Endothelial cell of umbilical vein (primary cell): ENCODE measurements around the gene SART1. TPM values are rescaled to one million over a fixed set of nuclear protein-coding genes. Genes with fewer than 3 reads are reported as not detected.

Source experiments
- BruUV-seq: library from RNA; stranded (reverse); fragments of 400-500 nt; replicated peaks from 2 replicates; lab custom pipeline; 2021; lab: Mats Ljungman, UMichigan
- CTCF ChIA-PET: fragments of 300-600, 350-600 bp; sonication (Branson Sonifier 250); formaldehyde crosslinking; loops from one replicate; lab custom pipeline; 2021; ENCODE audit warnings: antibody characterized with exemption, inconsistent platforms; lab: Charles Lee
- POLR2A ChIA-PET: fragments of 300-600, 350-600 bp; sonication (Branson Sonifier 250); formaldehyde crosslinking; loops from one replicate; lab custom pipeline; 2021; ENCODE audit warnings: antibody characterized with exemption, inconsistent platforms; lab: Charles Lee
- DNase-seq: peaks from one replicate; pipeline ENCODE4 v3.0.0-alpha.2; 2011; ENCODE audit warnings: low read depth, low spot score
- FAIRE-seq: peaks from 2 replicates; lab custom pipeline; 2011; peaks lifted over from hg19 to GRCh38; lab: Jason Lieb, UNC
- H2AFZ ChIP-seq: 2 replicates; pipeline ENCODE4 v1.6.0; 2012; ENCODE audit warnings: low read depth, low read length, control low read depth, inconsistent platforms
- H3K27ac ChIP-seq: 2 replicates; pipeline ENCODE4 v1.5.1; 2011; ENCODE audit warnings: low read depth, mild to moderate bottlenecking, control low read depth, low read length, moderate library complexity; ENCODE audit not compliant: insufficient read depth
- H3K27me3 ChIP-seq, 2 experiments: 2 replicates each; pipeline versions ENCODE4 v1.6.0 to v1.6.1; 2011; ENCODE audit warnings: low read length in 2 of 2, mixed read lengths in 1 of 2; ENCODE audit not compliant: control insufficient read depth in 2 of 2, insufficient read depth in 2 of 2
- H3K36me3 ChIP-seq, 2 experiments: 2 replicates in 1 of 2; 3 replicates in 1 of 2; pipeline ENCODE4 v1.5.1; 2011; ENCODE audit warnings: low read length in 2 of 2, mild to moderate bottlenecking in 1 of 2, moderate library complexity in 1 of 2; ENCODE audit not compliant: control insufficient read depth in 2 of 2, insufficient read depth in 2 of 2; ENCODE audit errors: extremely low read depth in 1 of 2
- H3K4me1 ChIP-seq: 3 replicates; pipeline ENCODE4 v1.5.1; 2011; ENCODE audit warnings: mild to moderate bottlenecking, low read length; ENCODE audit not compliant: control insufficient read depth, insufficient read depth; ENCODE audit errors: extremely low read depth
- H3K4me2 ChIP-seq: 2 replicates; pipeline ENCODE4 v1.6.1; 2011; ENCODE audit warnings: low read length, control low read depth, mixed read lengths; ENCODE audit not compliant: insufficient read depth
- H3K4me3 ChIP-seq, 3 experiments: fragments of 200-600 bp in 1 of 3; sonication (generic), shearing (Covaris generic) in 1 of 3; replicated peaks in 1 of 3; 2 replicates each; pipeline ENCODE4 v1.5.1; 2011 to 2016; ENCODE audit warnings: control low read depth in 3 of 3, low read length in 3 of 3, mild to moderate bottlenecking in 2 of 3, inconsistent platforms in 1 of 3, low read depth in 1 of 3, moderate library complexity in 1 of 3; ENCODE audit not compliant: insufficient read depth in 1 of 3
- H3K79me2 ChIP-seq: 2 replicates; pipeline ENCODE4 v1.6.0; 2012; ENCODE audit warnings: low read length, inconsistent platforms; ENCODE audit not compliant: control insufficient read depth, insufficient read depth
- H3K9ac ChIP-seq: replicated peaks from 2 replicates; pipeline ENCODE3; 2011; ENCODE audit warnings: low read length, control low read depth; ENCODE audit not compliant: insufficient read depth; ENCODE audit errors: extremely low read depth
- H3K9me1 ChIP-seq: replicated peaks from 3 replicates; pipeline ENCODE4 v1.6.0; 2011; ENCODE audit warnings: mild to moderate bottlenecking, low read length; ENCODE audit not compliant: control insufficient read depth, insufficient read depth; ENCODE audit errors: extremely low read depth
- H3K9me3 ChIP-seq: replicated peaks from 2 replicates; pipeline ENCODE4 v1.5.1; 2012; ENCODE audit warnings: low read length, inconsistent platforms; ENCODE audit not compliant: control insufficient read depth, insufficient read depth
- H4K20me1 ChIP-seq: replicated peaks from 2 replicates; pipeline ENCODE3; 2011; ENCODE audit warnings: mild to moderate bottlenecking, low read length; ENCODE audit not compliant: control insufficient read depth, insufficient read depth; ENCODE audit errors: extremely low read depth
- CTCF ChIP-seq, 2 donors: IDR thresholded peaks; 1 replicate in 1 of 2; 2 replicates in 1 of 2; pipeline ENCODE4 v1.5.1; 2011; ENCODE audit warnings: low read length in 2 of 2, mild to moderate bottlenecking in 2 of 2, moderate library complexity in 2 of 2, control low read depth in 1 of 2, inconsistent platforms in 1 of 2, low read depth in 1 of 2; ENCODE audit not compliant: insufficient read depth in 1 of 2; ENCODE audit errors: extremely low read depth in 1 of 2
- EZH2 ChIP-seq: IDR thresholded peaks from 2 replicates; pipeline ENCODE4 v1.6.1; 2012; ENCODE audit warnings: borderline replicate concordance, low read depth, mild to moderate bottlenecking, moderate library complexity, low read length, inconsistent platforms; ENCODE audit not compliant: severe bottlenecking
- GATA2 ChIP-seq: IDR thresholded peaks from 2 replicates; pipeline ENCODE4 v1.7.0; 2011; ENCODE audit warnings: low read depth, mild to moderate bottlenecking, moderate library complexity, mixed read lengths, low read length; ENCODE audit not compliant: insufficient read length, insufficient read depth
- JUN ChIP-seq: IDR thresholded peaks from 2 replicates; pipeline ENCODE4 v1.6.1; 2011; ENCODE audit warnings: borderline replicate concordance, low read depth; ENCODE audit not compliant: insufficient read length, insufficient read depth
- MAX ChIP-seq: IDR thresholded peaks from 2 replicates; pipeline ENCODE4 v1.6.1; 2011; ENCODE audit not compliant: insufficient read depth, insufficient read length
- POLR2AphosphoS5 ChIP-seq: IDR thresholded peaks from 2 replicates; pipeline ENCODE4 v1.6.1; 2012; ENCODE audit warnings: low read depth, mild to moderate bottlenecking, control low read depth, low read length, moderate library complexity; ENCODE audit not compliant: insufficient read depth
- dilution Hi-C: fragments of 300-500 bp; cut with MboI; formaldehyde crosslinking; loops from one replicate; pipeline ENCODE4 v1.15.0; 2019; ENCODE audit warnings: low sequenced_read_pairs; ENCODE audit not compliant: extremely low pct_ligation_motif_present
- intact Hi-C: fragments of 100-400 bp; cut with micrococcal nuclease; formaldehyde crosslinking; loops from one replicate; pipeline ENCODE4 v1.10.0; 2022
- polyA plus RNA-seq, 4 experiments: library from polyadenylated mRNA; depleted of rRNA in 3 of 4; stranded (reverse) in 3 of 4; unstranded in 1 of 4; fragments of >200 nt; gene quantifications; 2 replicates each; pipeline versions ENCODE4 v1.2.1 to v1.2.3, GENCODE V29; 2011 to 2012; ENCODE audit warnings: missing spikeins in 1 of 4
- total RNA-seq: library from RNA; stranded (reverse); gene quantifications from 2 replicates; pipeline ENCODE4 v1.2.3, GENCODE V29; 2021

Gene SART1
- total and polyA plus RNA-seq, 2 donors (not counting 3 experiments of a cell fraction or from before 2014, with no cell fraction given) = 21.8 to 62.7 TPM

GRCh38 chr11:65987336-65987735 lies 25.8 kb downstream of the SART1 start:
- no peak for FAIRE-seq
- H3K4me3 ChIP-seq = no peak overlapping the region
- no peak for TF ChIP-seq CTCF (IDR thresholded peaks at IDR 0.05; ENCODE audit: extremely low read depth in 1 of 2, insufficient read depth in 1 of 2, low read depth in 1 of 2, low read length in 2 of 2)
- TF ChIP-seq POLR2AphosphoS5 = no peak
- TF ChIP-seq JUN = no peak
- no peak for TF ChIP-seq EZH2
- no peak for TF ChIP-seq MAX
- TF ChIP-seq GATA2 = no peak
- dilution Hi-C loops (no loop called here), intact Hi-C loops (loop anchor here (5.0 kb wide), 1 partner anchor 350 kb away; the partner anchor contains the start of gene SIPA1)
- H3K9me1 ChIP-seq = no peaks in the 10 kb centered on the region
- no peaks in the 10 kb centered on the region for H3K27me3 ChIP-seq
- CTCF ChIA-PET = interaction anchor here (4.7 to 5.1 kb wide), 2 partner anchors 102 to 103 kb away, joined by 33 to 115 read pairs; no protein-coding TSS in a partner anchor
- H3K4me1 ChIP-seq = no peaks in the 10 kb centered on the region
- H3K27ac ChIP-seq = no peak overlapping the region
- no peak for DNase-seq
- H2AFZ ChIP-seq = no peak overlapping the region
- POLR2A ChIA-PET = no interaction called here
- H3K9me3 ChIP-seq = no peaks in the 10 kb centered on the region
- H3K9ac ChIP-seq = no peak overlapping the region
- BruUV-seq = no TSS peak
- no peak overlapping the region for H3K4me2 ChIP-seq
- no peaks in the 10 kb centered on the region for H4K20me1 ChIP-seq
- H3K79me2 ChIP-seq = no peaks in the 10 kb centered on the region
- peaks cover 0 to 6% of the 10 kb centered on the region in 2 experiments for H3K36me3 ChIP-seq
